ENCODE measurements around the gene NFIA. TPM values are rescaled to one million over a fixed set of nuclear protein-coding genes. Genes with fewer than 3 reads are reported as not detected.

NFIA gene
- total and polyA plus RNA-seq, 2 of the 13 experiments (the other 11 are each of a cell fraction or from before 2014, with no cell fraction given), result 14.7 to 28.5 TPM

DNA sequence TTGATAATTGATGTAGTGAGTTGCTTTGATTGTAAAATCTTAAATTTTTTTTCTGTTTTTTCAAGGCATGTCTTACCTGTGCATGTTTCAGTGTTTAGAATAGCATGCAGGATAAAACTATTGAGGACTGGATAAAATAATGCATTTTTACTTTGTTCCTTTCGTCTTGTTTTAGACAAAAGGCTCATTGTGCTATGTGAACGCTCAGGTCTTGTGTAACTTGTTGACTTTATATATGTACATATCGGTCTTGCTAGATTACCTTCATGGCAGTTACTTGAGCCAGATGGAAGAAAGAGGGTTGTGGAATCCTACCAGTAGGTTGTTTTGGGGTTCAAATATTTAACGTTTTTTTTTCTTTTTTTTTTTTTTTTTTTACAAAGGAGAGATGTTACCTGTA lies 7.0 kb downstream of the NFIA start (continued):
- TF ChIP-seq PRDM15 (CRISPR knock-in tag; IDR thresholded peaks at IDR 0.05) (no peak), NR2F6 (IDR thresholded peaks at IDR 0.05) (peak; percentile 76), NR2F6 (CRISPR knock-in tag; IDR thresholded peaks at IDR 0.05) (peak; percentile 78), SRY (CRISPR knock-in tag; IDR thresholded peaks at IDR 0.05) (no peak), ZNF768 (CRISPR knock-in tag; IDR thresholded peaks at IDR 0.05) (no peak), NFYC (CRISPR knock-in tag; IDR thresholded peaks at IDR 0.05) (no peak), SALL2 (CRISPR knock-in tag; IDR thresholded peaks at IDR 0.05) (no peak), ZNF382 (CRISPR knock-in tag; IDR thresholded peaks at IDR 0.05; ENCODE audit: borderline replicate concordance) (no peak), ZBTB20 (CRISPR knock-in tag; IDR thresholded peaks at IDR 0.05; ENCODE audit: borderline replicate concordance, low read depth) (peak; percentile 99), NFKBIZ (CRISPR knock-in tag; IDR thresholded peaks at IDR 0.05) (no peak), TEAD3 (CRISPR knock-in tag; optimal IDR thresholded peaks at IDR 0.05; ENCODE audit: borderline replicate concordance) (peak; percentile 64), KMT2B (CRISPR knock-in tag; IDR thresholded peaks at IDR 0.05) (0 out of 2 replicates have a peak, but pooled peaks have one; percentile 51), RARA (CRISPR knock-in tag; IDR thresholded peaks at IDR 0.05) (peak; percentile 71), CREB1 (IDR thresholded peaks at IDR 0.05) (no peak), CREB1 (CRISPR knock-in tag; IDR thresholded peaks at IDR 0.05) (peak; percentile 76), RORA (CRISPR knock-in tag; IDR thresholded peaks at IDR 0.05) (no peak), DPF2 (CRISPR knock-in tag; IDR thresholded peaks at IDR 0.05; ENCODE audit: borderline replicate concordance, low read depth) (peak; percentile 76; the same call in 1 of the 2 replicates), KDM3A (CRISPR knock-in tag; IDR thresholded peaks at IDR 0.05; ENCODE audit: low read depth) (no peak), ZMYM4 (CRISPR knock-in tag; IDR thresholded peaks at IDR 0.05) (peak; percentile 28; the same call in 1 of the 2 replicates), HNF1A (IDR thresholded peaks at IDR 0.05; ENCODE audit: low read depth) (peak; percentile 35; the same call in 1 of the 2 replicates), HNF1A (CRISPR knock-in tag; IDR thresholded peaks at IDR 0.05; ENCODE audit: borderline replicate concordance) (no peak), PHF21A (CRISPR knock-in tag; IDR thresholded peaks at IDR 0.05) (no peak), ZNF124 (CRISPR knock-in tag; IDR thresholded peaks at IDR 0.05) (no peak), IKZF5 (CRISPR knock-in tag; IDR thresholded peaks at IDR 0.05) (no peak)
